ENCODE measurements around the gene CCR6. TPM values are rescaled to one million over a fixed set of nuclear protein-coding genes. Genes with fewer than 3 reads are reported as not detected.

Gene CCR6
- total RNA-seq, 6 donors from 2014 or later, result 0.34 to 1.9 (median 1.0) TPM; not detected in 3

DNA sequence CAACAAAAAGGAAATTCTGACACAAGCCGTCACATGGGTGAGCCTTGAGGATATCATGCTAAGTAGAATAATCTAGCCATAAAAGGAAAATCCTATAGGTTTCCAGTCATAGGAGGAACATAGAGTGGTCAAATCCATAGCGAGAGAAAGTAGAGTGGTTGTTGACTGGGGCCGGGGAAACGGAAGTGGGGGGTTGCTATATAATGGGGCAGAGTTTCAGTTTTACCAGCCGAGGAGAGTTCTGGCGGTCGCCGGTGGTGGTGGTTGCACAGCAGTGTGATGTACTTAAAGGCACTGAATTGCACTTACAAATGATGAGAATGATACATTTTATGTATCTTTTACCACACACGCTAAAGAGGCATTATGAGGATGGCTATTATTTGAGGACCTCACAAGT lies 30.0 kb downstream of the CCR6 start:
- ATAC-seq (ENCODE audit: low FRiP score in 2 of 2) (no peak), DNase-seq (no peak)
- Histone ChIP-seq H3K27ac (no peak overlapping the region), H3K27me3 (no peaks in the 10 kb centered on the region), H3K36me3 (no peaks in the 10 kb centered on the region), H3K9me3 (no peaks in the 10 kb centered on the region), H3K4me3 (peak overlapping the region in 2 of 4 donors; percentile 25 to 28), H3K4me1 (no peaks in the 10 kb centered on the region)
- WGBS, 2 donors, result 81 to 85% methylated on average over 9 of the region's 9 CpGs
- no peak for TF ChIP-seq POLR2A (IDR thresholded peaks at IDR 0.05)
- TF ChIP-seq EP300 (IDR thresholded peaks at IDR 0.05), result no peak
- no peak for TF ChIP-seq POLR2AphosphoS5 (IDR thresholded peaks at IDR 0.05)
- TF ChIP-seq, protein P1, sequence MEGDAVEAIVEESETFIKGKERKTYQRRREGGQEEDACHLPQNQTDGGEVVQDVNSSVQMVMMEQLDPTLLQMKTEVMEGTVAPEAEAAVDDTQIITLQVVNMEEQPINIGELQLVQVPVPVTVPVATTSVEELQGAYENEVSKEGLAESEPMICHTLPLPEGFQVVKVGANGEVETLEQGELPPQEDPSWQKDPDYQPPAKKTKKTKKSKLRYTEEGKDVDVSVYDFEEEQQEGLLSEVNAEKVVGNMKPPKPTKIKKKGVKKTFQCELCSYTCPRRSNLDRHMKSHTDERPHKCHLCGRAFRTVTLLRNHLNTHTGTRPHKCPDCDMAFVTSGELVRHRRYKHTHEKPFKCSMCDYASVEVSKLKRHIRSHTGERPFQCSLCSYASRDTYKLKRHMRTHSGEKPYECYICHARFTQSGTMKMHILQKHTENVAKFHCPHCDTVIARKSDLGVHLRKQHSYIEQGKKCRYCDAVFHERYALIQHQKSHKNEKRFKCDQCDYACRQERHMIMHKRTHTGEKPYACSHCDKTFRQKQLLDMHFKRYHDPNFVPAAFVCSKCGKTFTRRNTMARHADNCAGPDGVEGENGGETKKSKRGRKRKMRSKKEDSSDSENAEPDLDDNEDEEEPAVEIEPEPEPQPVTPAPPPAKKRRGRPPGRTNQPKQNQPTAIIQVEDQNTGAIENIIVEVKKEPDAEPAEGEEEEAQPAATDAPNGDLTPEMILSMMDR (IDR thresholded peaks at IDR 0.05), result no peak

DNA sequence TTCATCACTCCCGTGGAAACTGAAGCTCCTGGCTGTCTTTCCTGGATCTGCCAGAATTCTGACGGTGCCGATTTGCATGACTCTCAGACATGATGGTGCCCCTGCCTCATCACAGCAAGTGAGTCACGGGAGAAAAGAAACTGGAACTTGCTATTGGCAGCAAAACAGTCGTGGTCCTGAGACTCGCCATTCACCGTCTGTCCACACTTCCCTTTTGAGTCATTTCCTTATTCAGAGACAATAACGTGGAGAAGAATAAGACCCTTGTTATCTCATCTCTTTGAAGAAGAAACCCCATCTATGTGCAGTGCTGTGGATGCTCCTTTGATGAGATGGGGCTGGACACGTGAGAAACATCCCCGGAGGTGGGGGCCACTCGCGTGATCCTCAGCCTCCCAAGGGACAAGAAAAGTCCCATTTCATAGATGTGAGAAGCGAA lies 30.6 kb downstream of the CCR6 start:
- Histone ChIP-seq H3K4me1 (no peaks in the 10 kb centered on the region), H3K4me3 (peak overlapping the region in 3 of 4 donors; percentile 11 to 28 (median 25)), H3K27me3 (no peaks in the 10 kb centered on the region), H3K27ac (no peak overlapping the region), H3K36me3 (no peaks in the 10 kb centered on the region), H3K9me3 (no peaks in the 10 kb centered on the region)
- 44 to 58% methylated on average over 13 of the region's 13 CpGs for WGBS, 2 donors
- TF ChIP-seq POLR2A (IDR thresholded peaks at IDR 0.05) (no peak), POLR2AphosphoS5 (IDR thresholded peaks at IDR 0.05) (no peak), EP300 (IDR thresholded peaks at IDR 0.05) (no peak)
- TF ChIP-seq, protein P1 (IDR thresholded peaks at IDR 0.05), result no peak
- DNase-seq, result peak in 1 of 2 donors; percentile 37
- ATAC-seq (ENCODE audit: low FRiP score in 2 of 2), result peak in 1 of 2 donors; percentile 52

DNA sequence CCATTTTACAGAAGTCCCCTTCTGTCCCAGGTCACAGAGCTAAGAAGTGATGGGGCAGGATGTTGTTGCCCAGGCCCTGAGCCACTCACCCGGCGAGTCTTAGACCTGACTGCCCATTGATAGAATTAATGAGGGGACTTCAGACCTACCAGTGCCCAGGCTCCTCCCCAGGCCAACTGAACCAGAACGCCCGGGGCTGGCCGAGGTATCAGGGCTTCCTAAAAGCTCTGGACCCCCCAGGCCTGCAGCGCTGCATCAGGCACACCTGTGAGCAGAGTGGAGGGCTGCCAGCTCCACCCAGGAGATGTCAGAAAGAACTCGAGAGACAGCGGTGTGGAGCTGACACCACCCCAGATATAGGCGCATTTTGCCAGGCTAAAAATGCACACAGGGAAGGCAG lies 31.4 kb downstream of the CCR6 start:
- H3K4me1 ChIP-seq, result no peaks in the 10 kb centered on the region
- WGBS, 2 donors, result 89 to 95% methylated on average over 6 to 9 of the region's 9 CpGs

DNA sequence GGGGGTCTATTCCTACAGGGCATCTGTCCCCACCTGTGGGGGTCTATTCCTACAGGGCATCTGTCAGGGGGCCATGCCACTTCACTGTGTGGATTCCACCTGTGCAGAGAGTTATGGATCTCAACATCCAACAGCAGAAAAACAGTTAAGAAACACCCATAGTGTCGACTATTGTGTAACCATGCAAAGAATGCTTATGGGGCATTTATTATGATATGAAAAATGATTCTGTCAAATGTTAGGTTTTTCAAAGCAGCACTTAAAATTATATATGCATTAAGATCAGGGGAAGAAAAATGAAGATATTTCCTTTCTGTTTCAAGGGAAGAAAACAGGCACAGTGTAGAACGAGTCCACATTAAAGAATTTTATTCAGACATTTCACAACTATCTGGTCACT lies 32.0 kb downstream of the CCR6 start:
- ATAC-seq (ENCODE audit: low FRiP score in 2 of 2), result no peak
- WGBS, 2 donors, result 44 to 65% methylated on average over 2 of the region's 2 CpGs
- Histone ChIP-seq H3K9me3 (no peaks in the 10 kb centered on the region), H3K4me1 (no peaks in the 10 kb centered on the region), H3K4me3 (no peak overlapping the region), H3K27me3 (no peaks in the 10 kb centered on the region), H3K36me3 (no peaks in the 10 kb centered on the region), H3K27ac (no peak overlapping the region)
- TF ChIP-seq EP300 (IDR thresholded peaks at IDR 0.05) (no peak), POLR2A (IDR thresholded peaks at IDR 0.05) (no peak), POLR2AphosphoS5 (IDR thresholded peaks at IDR 0.05) (no peak)
- TF ChIP-seq, protein P1 (IDR thresholded peaks at IDR 0.05), result no peak
- no peak for DNase-seq

More for the DNA sequence above, 31.4 kb downstream of the CCR6 start:
- Histone ChIP-seq H3K4me3 (no peak overlapping the region), H3K27ac (no peak overlapping the region), H3K27me3 (no peaks in the 10 kb centered on the region), H3K36me3 (no peaks in the 10 kb centered on the region), H3K9me3 (no peaks in the 10 kb centered on the region)
- TF ChIP-seq EP300 (IDR thresholded peaks at IDR 0.05) (no peak), POLR2A (IDR thresholded peaks at IDR 0.05) (no peak), POLR2AphosphoS5 (IDR thresholded peaks at IDR 0.05) (no peak)
- TF ChIP-seq, protein P1 (IDR thresholded peaks at IDR 0.05), result no peak
- DNase-seq, result no peak
- ATAC-seq (ENCODE audit: low FRiP score in 2 of 2), result no peak

DNA sequence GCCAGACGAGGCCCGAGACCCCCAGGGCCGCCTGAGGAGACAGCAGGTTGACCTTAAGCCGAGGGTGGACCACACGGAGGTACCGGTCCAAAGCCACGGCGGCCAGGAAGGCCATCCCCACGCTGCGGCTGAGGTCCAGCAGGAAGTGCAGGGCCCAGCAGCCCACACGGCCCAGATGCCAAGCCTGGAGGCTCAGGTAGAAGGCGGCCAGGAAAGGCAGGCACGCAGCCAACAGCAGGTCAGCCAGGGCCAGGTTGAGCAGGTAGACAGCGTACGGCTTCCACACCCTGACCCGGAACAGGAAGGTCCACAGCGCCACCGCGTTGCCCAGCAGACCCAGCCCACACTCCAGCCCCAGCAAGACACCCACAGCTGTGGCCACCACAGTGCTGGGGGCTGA lies 34.5 kb downstream of the CCR6 start:
- H3K27ac ChIP-seq, result no peak overlapping the region
- 95% methylated on average over 19 of the region's 19 CpGs; no CpG with 5 or more reads in 1 of the 2 donors for WGBS, 2 donors
- ATAC-seq (ENCODE audit: low FRiP score in 2 of 2) (peak in 1 of 2 donors; percentile 18), DNase-seq (peak in 1 of 2 donors; percentile 75)
- no peaks in the 10 kb centered on the region for H3K9me3 ChIP-seq
- no peaks in the 10 kb centered on the region for H3K4me1 ChIP-seq
- no peaks in the 10 kb centered on the region for H3K27me3 ChIP-seq
- H3K36me3 ChIP-seq, result no peaks in the 10 kb centered on the region
- no peak overlapping the region for H3K4me3 ChIP-seq
- no peak for TF ChIP-seq POLR2AphosphoS5 (IDR thresholded peaks at IDR 0.05)
- TF ChIP-seq, protein P1 (IDR thresholded peaks at IDR 0.05), result no peak
- TF ChIP-seq EP300 (IDR thresholded peaks at IDR 0.05), result no peak
- no peak for TF ChIP-seq POLR2A (IDR thresholded peaks at IDR 0.05)

Measured in upper lobe of left lung (tissue), 6 donors.